Measurements from ENCODE around the gene PTGES. TPM values are rescaled to one million over a fixed set of nuclear protein-coding genes. Genes with fewer than 3 reads are reported as not detected.

Gene PTGES
- total and polyA plus RNA-seq, 7 donors: 0.92 to 10.2 (median 3.9) TPM

DNA sequence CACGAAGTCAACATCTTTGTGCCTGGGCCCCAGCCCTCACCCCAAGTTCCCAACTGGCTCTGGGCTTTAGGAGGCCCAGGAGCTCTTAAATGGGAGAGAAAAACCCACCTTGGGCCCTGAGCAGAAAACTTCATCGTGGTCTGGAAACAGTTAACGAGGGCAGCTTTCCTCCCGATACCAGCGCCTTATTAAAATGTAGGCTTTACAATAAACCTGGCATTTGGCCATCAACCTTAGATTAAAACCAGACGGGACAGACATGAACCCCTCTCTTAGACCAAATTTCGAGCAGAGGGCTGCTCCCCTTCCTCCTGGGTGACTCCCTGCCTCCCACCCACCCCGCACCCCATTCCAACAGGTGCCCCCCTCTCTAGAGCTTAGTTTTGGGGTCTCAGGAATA, 48.0 kb downstream of the PTGES start:
- Histone ChIP-seq H3K4me1 (peaks cover 0 to 26% (median 20%) of the 10 kb centered on the region in 4 donors), H3K27me3 (peaks cover 0 to 2% (median 0%) of the 10 kb centered on the region in 3 donors), H3K36me3 (no peaks in the 10 kb centered on the region), H3K4me3 (no peak overlapping the region), H3K9me3 (no peaks in the 10 kb centered on the region), H3K27ac (peak overlapping the region in 1 of 4 donors; percentile 75)
- 43 to 78% methylated on average over 8 of the region's 8 CpGs for WGBS, 2 donors
- DNase-seq: no peak
- intact Hi-C loops (cut with DNase I): no loop called here
- no peak for TF ChIP-seq POLR2A (IDR thresholded peaks at IDR 0.05)
- TF ChIP-seq POLR2AphosphoS5 (IDR thresholded peaks at IDR 0.05): no peak
- TF ChIP-seq, protein P1, sequence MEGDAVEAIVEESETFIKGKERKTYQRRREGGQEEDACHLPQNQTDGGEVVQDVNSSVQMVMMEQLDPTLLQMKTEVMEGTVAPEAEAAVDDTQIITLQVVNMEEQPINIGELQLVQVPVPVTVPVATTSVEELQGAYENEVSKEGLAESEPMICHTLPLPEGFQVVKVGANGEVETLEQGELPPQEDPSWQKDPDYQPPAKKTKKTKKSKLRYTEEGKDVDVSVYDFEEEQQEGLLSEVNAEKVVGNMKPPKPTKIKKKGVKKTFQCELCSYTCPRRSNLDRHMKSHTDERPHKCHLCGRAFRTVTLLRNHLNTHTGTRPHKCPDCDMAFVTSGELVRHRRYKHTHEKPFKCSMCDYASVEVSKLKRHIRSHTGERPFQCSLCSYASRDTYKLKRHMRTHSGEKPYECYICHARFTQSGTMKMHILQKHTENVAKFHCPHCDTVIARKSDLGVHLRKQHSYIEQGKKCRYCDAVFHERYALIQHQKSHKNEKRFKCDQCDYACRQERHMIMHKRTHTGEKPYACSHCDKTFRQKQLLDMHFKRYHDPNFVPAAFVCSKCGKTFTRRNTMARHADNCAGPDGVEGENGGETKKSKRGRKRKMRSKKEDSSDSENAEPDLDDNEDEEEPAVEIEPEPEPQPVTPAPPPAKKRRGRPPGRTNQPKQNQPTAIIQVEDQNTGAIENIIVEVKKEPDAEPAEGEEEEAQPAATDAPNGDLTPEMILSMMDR (IDR thresholded peaks at IDR 0.05): no peak
- no peak for TF ChIP-seq EP300 (IDR thresholded peaks at IDR 0.05)

DNA sequence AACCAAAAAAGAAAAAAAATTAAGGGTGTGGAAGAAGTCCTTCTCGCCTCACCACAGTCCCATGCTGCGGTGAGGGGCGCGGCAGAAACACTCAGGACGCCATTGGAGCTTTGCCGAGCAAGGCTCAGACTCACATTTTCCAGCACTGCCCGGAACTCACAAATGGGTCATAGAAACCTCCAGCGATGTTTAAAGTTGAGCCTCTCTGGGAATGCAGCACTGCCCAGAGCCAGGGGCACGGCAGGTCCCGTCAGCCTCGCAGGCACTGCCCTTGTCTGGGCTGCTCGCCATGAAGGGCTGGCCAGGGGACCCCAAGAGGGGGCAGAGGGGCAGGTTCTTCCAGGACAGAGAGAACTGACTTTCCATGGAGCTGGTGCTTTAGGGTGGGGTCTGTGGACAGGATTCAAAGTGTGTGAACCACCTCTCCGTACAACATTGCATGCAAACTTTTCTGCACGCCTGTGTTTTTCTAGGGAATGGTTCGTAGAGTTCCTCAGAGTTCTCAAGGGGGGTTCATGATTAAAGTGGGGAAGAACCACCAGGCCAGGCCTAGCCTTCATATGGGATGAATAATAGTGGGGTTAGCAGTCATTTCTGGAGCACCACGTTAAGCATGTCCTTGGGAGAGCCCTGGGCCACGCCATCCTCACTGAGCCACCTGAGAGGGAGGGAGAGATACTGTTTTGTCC, 49.0 kb downstream of the PTGES start:
- Histone ChIP-seq H3K27me3 (peaks cover 0 to 10% (median 3%) of the 10 kb centered on the region in 3 donors), H3K4me1 (peaks cover 0 to 26% (median 20%) of the 10 kb centered on the region in 4 donors), H3K9me3 (no peaks in the 10 kb centered on the region), H3K36me3 (no peaks in the 10 kb centered on the region), H3K27ac (peak overlapping the region; percentile 27 to 75 (median 60)), H3K4me3 (peak overlapping the region in 1 of 4 donors; percentile 2)
- DNase-seq: peak; percentile 82
- TF ChIP-seq POLR2AphosphoS5 (IDR thresholded peaks at IDR 0.05) (no peak), EP300 (IDR thresholded peaks at IDR 0.05) (no peak), POLR2A (IDR thresholded peaks at IDR 0.05) (no peak)
- TF ChIP-seq, protein P1 (IDR thresholded peaks at IDR 0.05): no peak
- intact Hi-C loops (cut with DNase I): no loop called here
- 42 to 68% methylated on average over 17 of the region's 17 CpGs for WGBS, 2 donors

DNA sequence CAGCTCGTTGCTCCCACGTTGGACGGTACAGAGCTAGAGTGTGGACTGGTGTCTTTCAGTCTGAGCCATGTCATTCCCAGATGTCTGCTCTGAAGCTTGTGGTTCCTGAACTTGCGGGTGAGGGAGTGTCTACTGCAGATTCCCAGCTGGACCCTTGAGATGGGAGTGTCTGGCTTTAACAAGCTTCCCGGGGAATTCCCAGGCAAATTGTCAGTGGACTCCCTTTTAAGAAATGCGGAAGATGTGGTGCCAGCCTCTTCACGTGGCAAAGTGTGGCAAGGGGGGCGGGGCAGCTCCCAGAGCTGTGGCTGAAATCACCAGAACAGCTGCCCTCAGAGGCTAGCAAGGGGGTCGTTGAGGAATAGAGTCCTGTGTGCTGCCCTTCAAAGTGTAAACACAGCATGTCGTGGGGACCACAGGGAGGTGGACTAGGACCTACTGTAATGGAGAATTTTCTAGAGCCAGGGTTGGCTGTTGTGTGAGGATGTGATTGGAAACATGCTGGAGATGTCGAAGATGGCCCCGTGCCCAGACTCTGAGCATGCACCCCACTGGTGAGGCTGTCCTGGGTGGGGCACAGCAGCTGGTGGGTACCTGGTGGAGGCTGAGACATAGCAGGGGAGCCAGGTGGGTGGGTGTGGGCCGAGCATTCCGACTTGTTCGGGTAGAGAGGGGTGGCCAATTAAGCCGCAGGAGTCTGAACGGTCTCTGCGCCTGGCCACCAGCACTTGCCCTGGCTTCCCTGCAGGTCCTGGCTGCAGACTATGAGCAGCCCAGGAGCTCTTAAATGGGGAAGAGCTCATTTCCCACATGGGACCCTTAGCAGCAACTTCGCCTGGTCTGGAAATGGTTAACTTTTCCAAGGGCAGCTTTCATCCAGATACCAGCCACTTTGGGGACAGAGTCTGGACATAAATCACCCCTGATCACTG, 50.0 kb downstream of the PTGES start:
- 26 to 51% methylated on average over 19 of the region's 19 CpGs for WGBS, 2 donors
- Histone ChIP-seq H3K27me3 (peaks cover 0 to 19% (median 11%) of the 10 kb centered on the region in 3 donors), H3K4me3 (peak overlapping the region in 1 of 4 donors; percentile 2), H3K36me3 (no peaks in the 10 kb centered on the region), H3K4me1 (peaks cover 0 to 33% (median 24%) of the 10 kb centered on the region in 4 donors), H3K9me3 (no peaks in the 10 kb centered on the region), H3K27ac (peak overlapping the region; percentile 27 to 75 (median 60))
- TF ChIP-seq, protein P1 (IDR thresholded peaks at IDR 0.05): no peak
- TF ChIP-seq POLR2AphosphoS5 (IDR thresholded peaks at IDR 0.05) (peak in 1 of 4 donors; percentile 5), EP300 (IDR thresholded peaks at IDR 0.05) (no peak)
- intact Hi-C loops (cut with DNase I): no loop called here
- DNase-seq: no peak

DNA sequence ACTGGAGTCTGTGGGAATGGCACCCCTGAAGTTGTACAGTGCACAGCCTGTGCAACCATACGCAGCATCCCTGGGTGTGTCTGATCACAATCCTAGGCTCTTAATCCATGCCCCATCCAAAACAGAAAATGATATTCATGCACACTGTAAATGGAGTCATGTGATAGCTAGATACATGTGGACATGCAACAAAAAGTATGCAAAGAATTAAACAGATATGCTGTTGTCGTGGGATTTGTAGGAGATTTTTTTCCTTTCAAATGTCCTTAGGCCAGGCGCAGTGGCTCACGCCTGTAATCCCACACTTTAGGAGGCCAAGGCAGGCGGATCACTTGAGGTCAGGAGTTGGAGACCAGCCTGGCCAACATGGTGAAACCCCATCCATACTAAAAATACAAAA, 51.3 kb downstream of the PTGES start:
- DNase-seq: no peak
- no peak overlapping the region for H3K4me3 ChIP-seq
- H3K27me3 ChIP-seq: peaks cover 0 to 31% (median 15%) of the 10 kb centered on the region in 3 donors
- H3K9me3 ChIP-seq: no peaks in the 10 kb centered on the region
- peaks cover 0 to 45% (median 36%) of the 10 kb centered on the region in 4 donors for H3K4me1 ChIP-seq
- H3K36me3 ChIP-seq: no peaks in the 10 kb centered on the region
- intact Hi-C loops (cut with DNase I): no loop called here
- TF ChIP-seq POLR2A (IDR thresholded peaks at IDR 0.05) (no peak), POLR2AphosphoS5 (IDR thresholded peaks at IDR 0.05) (no peak), EP300 (IDR thresholded peaks at IDR 0.05) (no peak)
- TF ChIP-seq, protein P1 (IDR thresholded peaks at IDR 0.05): no peak
- 85 to 89% methylated on average over 5 of the region's 5 CpGs for WGBS, 2 donors
- peak overlapping the region in 1 of 4 donors; percentile 12 for H3K27ac ChIP-seq

Data from sigmoid colon (tissue), 7 donors.